Epithelial cell of esophagus (primary cell): Measurements from ENCODE around the gene CPEB4.
A peak's percentile ranks its signal among the peaks of the same experiment; 100 is the strongest.

Experiments
- DNase-seq: peaks from one replicate; pipeline ENCODE4 v3.0.0; 2010; ENCODE audit warnings: low read depth
- H3K4me3 ChIP-seq: 2 replicates; pipeline ENCODE4 v1.5.1; 2011; ENCODE audit warnings: mild to moderate bottlenecking, low read length, control low read depth
- TF ChIP-seq, protein P1 (sequence below): IDR thresholded peaks from 2 replicates; pipeline ENCODE4 v1.5.1; 2011; ENCODE audit warnings: low read depth, mild to moderate bottlenecking, low read length, control low read depth, inconsistent platforms; ENCODE audit not compliant: insufficient read depth; ENCODE audit errors: missing control alignments

Gene CPEB4

DNA sequence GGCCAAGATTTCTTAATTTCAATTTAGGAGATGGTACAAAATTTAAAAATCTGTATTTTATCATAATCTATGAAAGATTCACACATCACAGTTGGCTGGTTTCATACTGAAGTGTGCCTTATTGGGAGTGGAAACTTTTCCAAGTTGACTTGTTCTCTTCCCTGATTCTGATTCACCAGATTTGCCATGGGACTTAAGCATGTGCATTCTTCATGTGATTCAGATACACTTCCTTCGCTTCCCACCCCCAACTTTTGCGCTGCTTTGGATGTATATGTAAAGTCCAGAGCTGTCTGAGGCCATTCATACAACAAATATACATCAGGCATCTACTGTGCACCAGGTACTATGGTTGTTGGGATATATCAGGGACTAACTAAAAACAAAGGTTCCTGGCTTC lies 34.4 kb downstream of the CPEB4 start:
- TF ChIP-seq, protein P1, sequence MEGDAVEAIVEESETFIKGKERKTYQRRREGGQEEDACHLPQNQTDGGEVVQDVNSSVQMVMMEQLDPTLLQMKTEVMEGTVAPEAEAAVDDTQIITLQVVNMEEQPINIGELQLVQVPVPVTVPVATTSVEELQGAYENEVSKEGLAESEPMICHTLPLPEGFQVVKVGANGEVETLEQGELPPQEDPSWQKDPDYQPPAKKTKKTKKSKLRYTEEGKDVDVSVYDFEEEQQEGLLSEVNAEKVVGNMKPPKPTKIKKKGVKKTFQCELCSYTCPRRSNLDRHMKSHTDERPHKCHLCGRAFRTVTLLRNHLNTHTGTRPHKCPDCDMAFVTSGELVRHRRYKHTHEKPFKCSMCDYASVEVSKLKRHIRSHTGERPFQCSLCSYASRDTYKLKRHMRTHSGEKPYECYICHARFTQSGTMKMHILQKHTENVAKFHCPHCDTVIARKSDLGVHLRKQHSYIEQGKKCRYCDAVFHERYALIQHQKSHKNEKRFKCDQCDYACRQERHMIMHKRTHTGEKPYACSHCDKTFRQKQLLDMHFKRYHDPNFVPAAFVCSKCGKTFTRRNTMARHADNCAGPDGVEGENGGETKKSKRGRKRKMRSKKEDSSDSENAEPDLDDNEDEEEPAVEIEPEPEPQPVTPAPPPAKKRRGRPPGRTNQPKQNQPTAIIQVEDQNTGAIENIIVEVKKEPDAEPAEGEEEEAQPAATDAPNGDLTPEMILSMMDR, result no peak
- DNase-seq, result no peak
- H3K4me3 ChIP-seq, result no peak overlapping the region

DNA sequence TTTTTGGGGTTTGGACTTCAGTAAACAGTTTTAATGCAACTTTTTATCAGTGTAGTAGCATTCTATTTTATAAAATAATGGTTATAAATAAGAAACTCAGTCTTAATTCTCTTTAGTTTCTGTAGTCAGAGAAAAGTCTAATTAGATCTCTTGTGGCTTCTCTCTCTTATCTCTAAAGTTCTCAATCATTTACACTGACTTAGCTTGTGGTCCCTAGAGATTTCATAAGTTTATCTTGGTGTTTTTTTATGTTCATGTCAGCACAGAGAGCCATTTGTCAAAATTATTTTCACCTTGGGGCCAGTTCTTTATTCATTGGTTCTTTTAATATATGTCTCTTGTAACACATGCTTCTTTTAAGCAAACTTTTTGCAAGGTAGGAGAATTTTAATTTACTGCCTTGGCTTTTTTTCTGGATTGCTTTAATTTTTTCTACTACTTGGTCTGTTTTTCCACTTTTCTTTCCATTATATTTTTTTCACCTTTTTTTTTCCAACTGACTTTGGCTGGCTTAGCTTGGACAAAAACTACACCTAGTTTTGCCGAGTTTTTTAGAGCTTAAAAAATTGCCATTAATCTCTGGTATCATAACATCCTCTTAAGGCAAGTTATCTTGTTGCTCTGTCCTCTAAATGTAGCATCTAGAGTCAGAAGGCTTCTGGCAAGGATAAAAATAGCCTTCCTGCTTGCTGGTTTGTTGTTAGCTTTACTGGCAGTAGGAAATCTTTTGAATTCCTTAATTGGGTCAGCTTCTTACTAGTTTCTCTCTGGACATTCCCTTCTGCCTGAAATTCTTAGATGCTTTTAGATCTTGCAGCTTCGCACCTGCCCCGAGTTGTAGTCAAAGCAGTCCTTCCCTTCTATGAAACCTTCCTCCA lies 35.3 kb downstream of the CPEB4 start:
- TF ChIP-seq, protein P1, result no peak
- DNase-seq, result no peak
- H3K4me3 ChIP-seq, result no peak overlapping the region

DNA sequence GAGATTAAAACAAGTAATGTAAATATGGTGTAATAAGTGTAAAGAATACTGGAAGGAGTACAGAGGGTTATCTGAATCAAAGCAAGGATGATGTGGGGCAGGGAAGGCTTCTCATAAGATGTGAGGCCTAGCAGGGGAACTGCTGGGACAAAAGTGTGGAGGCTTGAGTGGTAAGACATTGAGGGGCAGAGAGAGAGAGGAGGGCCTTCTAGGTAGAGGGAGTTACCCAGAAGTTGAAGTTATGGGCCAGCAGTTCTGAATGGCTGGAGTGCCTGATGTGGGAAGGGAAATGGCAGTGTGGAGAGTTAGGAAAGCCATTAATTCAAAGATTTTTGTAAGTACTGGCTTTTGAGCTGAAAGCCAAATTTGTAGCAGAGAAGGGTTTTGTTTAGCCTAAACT lies 36.8 kb downstream of the CPEB4 start:
- no peak overlapping the region for H3K4me3 ChIP-seq
- TF ChIP-seq, protein P1, result no peak
- no peak for DNase-seq

DNA sequence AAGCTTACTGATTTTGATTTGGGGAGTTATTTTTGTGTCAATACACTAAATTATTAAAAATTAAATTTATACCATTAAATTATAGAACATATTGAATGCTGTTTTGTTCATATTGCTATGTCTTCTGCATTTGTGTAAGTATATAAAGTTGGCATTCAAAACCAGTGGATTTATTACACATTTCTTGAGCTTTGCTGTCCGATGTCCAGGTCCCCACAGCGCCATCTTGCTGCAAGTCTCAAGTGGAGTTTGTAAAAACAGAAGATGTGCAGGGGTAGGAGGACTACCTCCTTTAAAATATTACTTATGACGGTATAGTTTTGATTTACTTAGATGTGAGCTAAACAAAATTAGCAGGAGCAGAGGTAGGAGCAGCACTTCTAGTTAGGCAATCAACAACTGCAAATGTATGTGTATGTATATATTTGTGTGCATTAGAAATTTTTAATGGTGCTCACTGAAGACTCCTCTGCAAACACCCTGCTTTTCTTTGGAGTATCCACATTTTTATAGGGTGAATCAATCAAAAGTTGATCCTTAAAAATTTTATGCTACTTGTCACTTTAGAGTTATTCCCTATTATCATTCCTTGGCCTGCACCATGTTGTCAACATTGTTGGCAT lies 37.4 kb downstream of the CPEB4 start:
- TF ChIP-seq, protein P1, result peak; percentile 72
- H3K4me3 ChIP-seq, result no peak overlapping the region
- peak; percentile 70 for DNase-seq

DNA sequence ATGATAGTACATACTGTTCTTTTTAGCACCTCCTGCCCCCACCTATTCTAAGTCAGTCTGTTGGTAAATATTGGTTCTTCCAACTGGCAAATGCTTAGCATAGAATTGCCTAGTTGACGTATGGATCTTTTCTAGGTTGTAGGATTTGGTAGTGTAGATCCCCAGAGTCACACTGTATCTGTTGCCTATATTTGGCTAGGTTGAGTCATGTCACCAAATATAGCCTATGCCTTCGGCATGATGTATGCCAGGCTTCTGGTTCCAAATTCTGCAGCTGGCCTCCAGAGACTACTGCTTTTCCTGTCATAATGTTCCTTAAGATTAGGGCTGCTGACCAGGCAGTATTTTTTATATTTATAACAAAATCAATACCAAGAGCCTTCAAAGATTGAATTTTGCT lies 38.2 kb downstream of the CPEB4 start:
- DNase-seq, result peak; percentile 24
- no peak overlapping the region for H3K4me3 ChIP-seq

DNA sequence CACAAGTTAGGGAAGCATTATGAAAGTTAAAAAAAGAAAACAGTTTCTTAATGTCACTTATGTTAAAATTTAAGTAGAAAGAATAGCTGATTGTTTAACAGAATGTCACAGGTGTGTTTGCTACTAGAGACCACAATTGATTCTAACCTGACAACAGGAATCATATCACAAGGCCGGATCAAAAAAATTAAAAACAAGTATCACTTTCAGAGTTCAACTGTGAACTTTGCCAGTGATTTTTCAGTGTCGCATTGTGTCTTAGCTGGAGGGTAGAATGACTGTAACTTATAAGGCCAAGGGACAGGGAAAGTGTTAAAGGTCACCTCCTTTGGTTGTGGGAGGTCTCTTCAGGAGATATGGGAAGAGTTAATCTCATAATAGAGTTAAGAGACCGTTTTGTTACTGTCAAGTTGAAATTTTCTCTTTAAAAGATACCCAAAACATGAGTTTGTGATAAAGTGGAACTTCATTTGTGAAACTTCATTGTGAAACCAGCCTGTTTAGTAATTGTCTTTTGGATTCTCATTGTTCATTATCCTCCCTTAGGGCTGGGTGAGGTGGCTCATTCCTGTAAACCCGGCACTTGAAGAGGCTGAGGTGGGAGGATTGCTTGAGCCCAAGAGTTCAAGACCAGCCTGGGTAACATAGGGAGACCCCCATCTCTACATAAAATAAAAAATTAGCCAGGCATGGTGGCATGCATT lies 40.9 kb downstream of the CPEB4 start:
- TF ChIP-seq, protein P1, result no peak
- DNase-seq, result peak; percentile 40
- no peak overlapping the region for H3K4me3 ChIP-seq

More for the DNA sequence above, 38.2 kb downstream of the CPEB4 start:
- TF ChIP-seq, protein P1, result no peak
